Keratinocyte (primary cell): ENCODE measurements around the gene CTRB1. TPM values are rescaled to one million over a fixed set of nuclear protein-coding genes. Genes with fewer than 3 reads are reported as not detected.

Experiments used
- DNase-seq: peaks from one replicate; pipeline ENCODE4 v3.0.0-alpha.2; 2011; ENCODE audit warnings: low read depth, missing footprints, low spot score
- FAIRE-seq: peaks from 2 replicates; lab custom pipeline; 2011; peaks lifted over from hg19 to GRCh38; lab: Jason Lieb, UNC
- H2AFZ ChIP-seq: 2 replicates; pipeline ENCODE4 v1.6.0; 2012; ENCODE audit warnings: low read length, control low read depth, inconsistent platforms; ENCODE audit not compliant: control insufficient read depth
- H3K27ac ChIP-seq: 2 replicates; pipeline ENCODE4 v1.5.1; 2011; ENCODE audit warnings: low read length; ENCODE audit not compliant: control insufficient read depth, insufficient read depth
- H3K27me3 ChIP-seq: 3 replicates; pipeline ENCODE4 v1.6.0; 2011; ENCODE audit warnings: low read length; ENCODE audit not compliant: control insufficient read depth, insufficient read depth; ENCODE audit errors: extremely low read depth
- H3K36me3 ChIP-seq, 2 experiments: 2 replicates in 1 of 2; 3 replicates in 1 of 2; pipeline ENCODE4 v1.5.1; 2011; ENCODE audit warnings: low read length in 2 of 2, mild to moderate bottlenecking in 1 of 2; ENCODE audit not compliant: control insufficient read depth in 2 of 2, insufficient read depth in 2 of 2; ENCODE audit errors: extremely low read depth in 1 of 2
- H3K4me1 ChIP-seq: 3 replicates; pipeline ENCODE4 v1.5.1; 2011; ENCODE audit warnings: low read length; ENCODE audit not compliant: control insufficient read depth, insufficient read depth; ENCODE audit errors: extremely low read depth
- H3K4me2 ChIP-seq: 3 replicates; pipeline ENCODE4 v1.6.0; 2011; ENCODE audit warnings: low read depth, low read length; ENCODE audit not compliant: control insufficient read depth, insufficient read depth; ENCODE audit errors: extremely low read depth
- H3K4me3 ChIP-seq, 3 experiments: fragments of 200-600 bp in 1 of 3; sonication (generic) in 1 of 3; 2 replicates in 2 of 3; 3 replicates in 1 of 3; pipeline ENCODE4 v1.5.1; 2011 to 2016; ENCODE audit warnings: low read length in 3 of 3, mild to moderate bottlenecking in 3 of 3, control low read depth in 2 of 3, inconsistent platforms in 1 of 3, low read depth in 1 of 3, mixed read lengths in 1 of 3, mixed run types in 1 of 3, moderate library complexity in 1 of 3; ENCODE audit not compliant: control insufficient read depth in 2 of 3, insufficient read depth in 2 of 3; ENCODE audit errors: extremely low read depth in 1 of 3
- H3K79me2 ChIP-seq: 2 replicates; pipeline ENCODE4 v1.6.0; 2012; ENCODE audit warnings: low read length; ENCODE audit not compliant: control insufficient read depth, insufficient read depth
- H3K9ac ChIP-seq: 3 replicates; pipeline ENCODE4 v1.6.0; 2011; ENCODE audit warnings: low read length; ENCODE audit not compliant: control insufficient read depth, insufficient read depth; ENCODE audit errors: extremely low read depth
- H3K9me1 ChIP-seq: 3 replicates; pipeline ENCODE4 v1.6.0; 2011; ENCODE audit warnings: low read length; ENCODE audit not compliant: control insufficient read depth, insufficient read depth; ENCODE audit errors: extremely low read depth
- H3K9me3 ChIP-seq: 2 replicates; pipeline ENCODE4 v1.5.1; 2012; ENCODE audit warnings: low read depth, low read length; ENCODE audit not compliant: control insufficient read depth
- H4K20me1 ChIP-seq: 3 replicates; pipeline ENCODE4 v1.6.0; 2011; ENCODE audit warnings: low read length; ENCODE audit not compliant: control insufficient read depth, insufficient read depth; ENCODE audit errors: extremely low read depth
- EZH2 ChIP-seq: IDR thresholded peaks from one replicate; pipeline ENCODE4 v1.6.1; 2012; ENCODE audit warnings: inconsistent platforms, mild to moderate bottlenecking, low read length, moderate library complexity
- dilution Hi-C: fragments of 300-500 bp; cut with MboI; formaldehyde crosslinking; loops from one replicate; pipeline ENCODE4 v1.7.0; 2020; ENCODE audit warnings: low sequenced_read_pairs; ENCODE audit not compliant: extremely low pct_ligation_motif_present
- polyA plus RNA-seq, 5 experiments: library from polyadenylated mRNA; depleted of rRNA in 3 of 5; stranded (reverse) in 3 of 5; stranded (forward) in 1 of 5; unstranded in 1 of 5; fragments of >200 nt; gene quantifications; 1 replicate in 1 of 5; 2 replicates in 3 of 5; 3 replicates in 1 of 5; pipeline versions ENCODE4 v1.2.1 to v1.2.3, GENCODE V29; 2011 to 2012; ENCODE audit warnings: missing spikeins in 2 of 5, low read depth in 1 of 5, low replicate concordance in 1 of 5
- TF ChIP-seq, protein P1 (sequence below), 3 experiments: IDR thresholded peaks in 1 of 3; conservative IDR thresholded peaks in 1 of 3; optimal IDR thresholded peaks in 1 of 3; 2 replicates in 2 of 3; 3 replicates in 1 of 3; pipeline versions ENCODE3 to v1.5.1; 2011; ENCODE audit warnings: low read length in 3 of 3, mild to moderate bottlenecking in 3 of 3, moderate library complexity in 2 of 3, control low read depth in 1 of 3, inconsistent platforms in 1 of 3; ENCODE audit not compliant: insufficient read depth in 2 of 3; ENCODE audit errors: extremely low read depth in 1 of 3

Gene CTRB1
- polyA plus RNA-seq, 1 donor (not counting 4 experiments of a cell fraction or from before 2014, with no cell fraction given): not detected

DNA sequence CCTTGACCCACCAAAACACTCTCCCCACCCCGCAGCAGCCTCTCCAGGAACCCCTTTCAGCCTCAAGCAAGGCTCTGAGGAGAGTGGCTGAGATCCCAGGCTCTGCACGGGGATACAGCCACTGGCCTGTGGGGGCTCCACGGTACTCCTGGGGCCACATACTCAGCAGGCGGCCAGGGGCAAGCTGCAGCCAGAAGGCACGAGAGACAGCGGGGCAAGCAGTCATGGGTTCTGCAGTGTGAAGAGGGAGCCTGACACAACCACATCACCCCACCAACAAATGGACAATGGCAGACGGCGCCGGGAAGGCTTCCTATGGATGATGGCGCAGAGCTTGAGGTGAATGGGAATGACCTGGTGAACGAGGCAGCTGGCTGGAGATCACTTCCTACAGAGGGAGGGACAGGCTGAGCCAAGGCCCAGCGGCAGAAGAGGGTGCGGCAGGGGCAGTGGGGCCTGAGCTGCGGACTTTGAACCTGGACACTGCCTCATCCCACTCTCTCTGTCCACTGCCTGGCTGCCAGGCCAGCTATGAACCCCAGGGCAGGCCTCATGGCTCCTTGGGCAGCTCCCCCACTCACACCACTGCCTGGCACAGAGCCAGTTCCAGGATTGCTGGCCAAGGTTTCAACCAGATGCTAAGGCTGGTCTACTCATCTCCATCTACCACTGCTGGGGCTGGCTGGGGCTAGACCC lies 43.5 kb downstream of the CTRB1 start:
- peaks cover 40% of the 10 kb centered on the region for H3K4me1 ChIP-seq
- H3K27me3 ChIP-seq: no peaks in the 10 kb centered on the region
- no peak overlapping the region for H3K27ac ChIP-seq
- H3K9me3 ChIP-seq: no peaks in the 10 kb centered on the region
- peaks cover 11% of the 10 kb centered on the region for H3K9me1 ChIP-seq
- no peak for DNase-seq
- TF ChIP-seq EZH2: no peak
- TF ChIP-seq, protein P1, sequence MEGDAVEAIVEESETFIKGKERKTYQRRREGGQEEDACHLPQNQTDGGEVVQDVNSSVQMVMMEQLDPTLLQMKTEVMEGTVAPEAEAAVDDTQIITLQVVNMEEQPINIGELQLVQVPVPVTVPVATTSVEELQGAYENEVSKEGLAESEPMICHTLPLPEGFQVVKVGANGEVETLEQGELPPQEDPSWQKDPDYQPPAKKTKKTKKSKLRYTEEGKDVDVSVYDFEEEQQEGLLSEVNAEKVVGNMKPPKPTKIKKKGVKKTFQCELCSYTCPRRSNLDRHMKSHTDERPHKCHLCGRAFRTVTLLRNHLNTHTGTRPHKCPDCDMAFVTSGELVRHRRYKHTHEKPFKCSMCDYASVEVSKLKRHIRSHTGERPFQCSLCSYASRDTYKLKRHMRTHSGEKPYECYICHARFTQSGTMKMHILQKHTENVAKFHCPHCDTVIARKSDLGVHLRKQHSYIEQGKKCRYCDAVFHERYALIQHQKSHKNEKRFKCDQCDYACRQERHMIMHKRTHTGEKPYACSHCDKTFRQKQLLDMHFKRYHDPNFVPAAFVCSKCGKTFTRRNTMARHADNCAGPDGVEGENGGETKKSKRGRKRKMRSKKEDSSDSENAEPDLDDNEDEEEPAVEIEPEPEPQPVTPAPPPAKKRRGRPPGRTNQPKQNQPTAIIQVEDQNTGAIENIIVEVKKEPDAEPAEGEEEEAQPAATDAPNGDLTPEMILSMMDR (optimal IDR thresholded peaks at IDR 0.05 in 1 of 3, IDR thresholded peaks at IDR 0.05 in 1 of 3, conservative IDR thresholded peaks at IDR 0.05 in 1 of 3; ENCODE audit: extremely low read depth in 1 of 3, insufficient read depth in 2 of 3, low read length in 3 of 3): no peak
- peaks cover 87% of the 10 kb centered on the region for H3K79me2 ChIP-seq
- H2AFZ ChIP-seq: no peak overlapping the region
- dilution Hi-C loops: no loop called here
- no peak overlapping the region for H3K9ac ChIP-seq
- H3K4me3 ChIP-seq: no peak overlapping the region
- H4K20me1 ChIP-seq: peaks cover 14% of the 10 kb centered on the region
- no peak overlapping the region for H3K4me2 ChIP-seq
- no peak for FAIRE-seq
- peaks cover 6 to 22% of the 10 kb centered on the region in 2 experiments for H3K36me3 ChIP-seq

DNA sequence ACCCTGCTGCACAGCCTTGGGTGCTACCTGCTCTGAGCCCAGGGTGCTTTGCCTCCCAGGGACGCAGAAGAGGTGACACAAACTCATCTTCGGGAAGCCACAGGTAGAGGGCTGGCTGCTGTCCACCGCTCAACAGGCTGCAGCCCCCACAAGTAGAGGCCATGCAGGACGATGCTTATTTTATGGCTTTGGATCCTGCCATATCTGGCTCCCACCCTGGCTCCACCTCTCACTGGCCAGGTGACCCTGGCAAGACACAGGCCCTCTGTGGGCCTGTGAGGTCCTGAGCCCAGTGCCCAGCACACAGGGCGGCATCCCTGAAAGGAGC lies 44.0 kb downstream of the CTRB1 start:
- Histone ChIP-seq H3K4me1 (peaks cover 42% of the 10 kb centered on the region), H3K36me3 (peaks cover 6 to 22% of the 10 kb centered on the region in 2 experiments), H3K79me2 (peaks cover 81% of the 10 kb centered on the region), H3K27ac (no peak overlapping the region), H3K4me2 (no peak overlapping the region), H3K9ac (no peak overlapping the region), H4K20me1 (peaks cover 14% of the 10 kb centered on the region), H2AFZ (no peak overlapping the region), H3K9me3 (no peaks in the 10 kb centered on the region), H3K4me3 (no peak overlapping the region), H3K9me1 (peaks cover 11% of the 10 kb centered on the region), H3K27me3 (no peaks in the 10 kb centered on the region)
- FAIRE-seq: no peak
- DNase-seq: no peak
- dilution Hi-C loops: no loop called here
- TF ChIP-seq, protein P1 (optimal IDR thresholded peaks at IDR 0.05 in 1 of 3, IDR thresholded peaks at IDR 0.05 in 1 of 3, conservative IDR thresholded peaks at IDR 0.05 in 1 of 3; ENCODE audit: extremely low read depth in 1 of 3, insufficient read depth in 2 of 3, low read length in 3 of 3): no peak
- no peak for TF ChIP-seq EZH2
